Endothelial cell (in vitro differentiated cells): ENCODE data around the gene OR2G3. TPM values are rescaled to one million over a fixed set of nuclear protein-coding genes. Genes with fewer than 3 reads are reported as not detected.

ENCODE experiments used
- DNase-seq: peaks from one replicate; pipeline ENCODE4 v3.0.0; 2021; ENCODE audit warnings: low spot score
- H3K27ac Mint-ChIP-seq: one replicate; pipeline ENCODE4 v1.8.0; 2021; ENCODE audit warnings: mixed read lengths, inconsistent platforms; ENCODE audit not compliant: unreplicated experiment
- H3K27me3 Mint-ChIP-seq: one replicate; pipeline ENCODE4 v1.8.0; 2021; ENCODE audit warnings: mild to moderate bottlenecking, moderate library complexity, mixed read lengths, inconsistent platforms; ENCODE audit not compliant: unreplicated experiment
- H3K36me3 Mint-ChIP-seq: one replicate; pipeline ENCODE4 v1.8.0; 2021; ENCODE audit warnings: mild to moderate bottlenecking, low read depth, mixed read lengths, inconsistent platforms; ENCODE audit not compliant: unreplicated experiment
- H3K4me1 Mint-ChIP-seq: one replicate; pipeline ENCODE4 v1.8.0; 2021; ENCODE audit warnings: mild to moderate bottlenecking, mixed read lengths, inconsistent platforms; ENCODE audit not compliant: unreplicated experiment
- H3K4me3 Mint-ChIP-seq: one replicate; pipeline ENCODE4 v1.8.0; 2021; ENCODE audit warnings: mild to moderate bottlenecking, mixed read lengths, inconsistent platforms; ENCODE audit not compliant: unreplicated experiment
- H3K9me3 Mint-ChIP-seq: one replicate; pipeline ENCODE4 v1.8.0; 2021; ENCODE audit warnings: mixed read lengths, inconsistent platforms; ENCODE audit not compliant: unreplicated experiment
- CTCF ChIP-seq: fragments of 200-600 bp; sonication (generic); IDR thresholded peaks from one replicate; pipeline ENCODE4 v1.5.0; 2021; ENCODE audit warnings: antibody characterized with exemption; ENCODE audit not compliant: unreplicated experiment
- total RNA-seq: library from RNA; stranded (reverse); fragmentation: NEBNext Ultra II Directional; extraction: Animal tissue kit (Norgen Biotek cat#: 25700); gene quantifications from one replicate; pipeline ENCODE4 v1.2.1, GENCODE V29; 2021; ENCODE audit not compliant: unreplicated experiment

OR2G3 gene
- total RNA-seq, 1 donor from 2014 or later, result not detected

DNA sequence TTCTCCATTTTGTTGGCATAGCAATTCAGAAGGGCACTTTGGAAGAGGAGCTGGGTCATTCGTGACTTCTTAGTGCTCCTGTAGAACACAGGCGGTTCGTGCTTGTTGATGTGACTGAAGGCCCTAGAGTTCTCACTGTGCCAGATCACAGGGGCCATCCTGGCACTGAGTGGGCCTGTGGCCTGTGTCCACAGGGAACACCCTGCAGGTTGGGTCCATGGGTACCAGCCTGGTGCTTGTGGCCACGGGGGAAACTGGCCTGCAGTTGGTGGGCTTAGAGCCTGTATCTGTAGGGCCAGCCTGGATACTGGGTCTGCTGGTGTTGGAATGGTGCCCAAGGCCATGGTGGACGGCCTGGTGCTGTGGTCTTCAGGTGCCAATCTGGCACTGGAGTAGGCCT lies 9.2 kb downstream of the OR2G3 start:
- H3K27ac Mint-ChIP-seq, result no peak overlapping the region
- no peak overlapping the region for H3K4me3 Mint-ChIP-seq
- DNase-seq, result no peak
- peaks cover 4% of the 10 kb centered on the region for H3K27me3 Mint-ChIP-seq
- no peaks in the 10 kb centered on the region for H3K9me3 Mint-ChIP-seq
- no peaks in the 10 kb centered on the region for H3K4me1 Mint-ChIP-seq
- no peaks in the 10 kb centered on the region for H3K36me3 Mint-ChIP-seq
- no peak for TF ChIP-seq CTCF

DNA sequence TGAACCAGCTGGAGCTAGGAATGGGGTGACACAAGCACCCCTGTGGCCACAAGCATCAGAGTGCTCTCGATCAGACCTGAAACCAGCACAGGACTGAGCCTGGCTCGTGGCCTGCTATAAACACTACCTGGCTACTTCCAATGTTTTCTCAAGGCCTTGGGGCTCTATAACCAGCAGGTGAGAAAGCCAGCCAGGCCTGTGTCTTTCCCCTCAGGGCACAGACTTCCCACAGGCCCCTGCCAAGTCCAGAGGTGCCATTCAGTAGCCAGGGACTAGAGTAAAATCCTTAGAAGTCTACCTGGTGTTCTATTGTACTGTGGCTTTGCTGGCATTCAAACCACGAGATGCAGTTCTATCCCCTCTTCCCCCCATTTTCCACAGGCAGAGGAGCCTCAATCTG lies 22.6 kb downstream of the OR2G3 start:
- Mint-ChIP-seq H3K27me3 (no peaks in the 10 kb centered on the region), H3K4me3 (no peak overlapping the region), H3K27ac (no peak overlapping the region), H3K9me3 (no peaks in the 10 kb centered on the region), H3K36me3 (no peaks in the 10 kb centered on the region), H3K4me1 (no peaks in the 10 kb centered on the region)
- DNase-seq, result no peak
- no peak for TF ChIP-seq CTCF

DNA sequence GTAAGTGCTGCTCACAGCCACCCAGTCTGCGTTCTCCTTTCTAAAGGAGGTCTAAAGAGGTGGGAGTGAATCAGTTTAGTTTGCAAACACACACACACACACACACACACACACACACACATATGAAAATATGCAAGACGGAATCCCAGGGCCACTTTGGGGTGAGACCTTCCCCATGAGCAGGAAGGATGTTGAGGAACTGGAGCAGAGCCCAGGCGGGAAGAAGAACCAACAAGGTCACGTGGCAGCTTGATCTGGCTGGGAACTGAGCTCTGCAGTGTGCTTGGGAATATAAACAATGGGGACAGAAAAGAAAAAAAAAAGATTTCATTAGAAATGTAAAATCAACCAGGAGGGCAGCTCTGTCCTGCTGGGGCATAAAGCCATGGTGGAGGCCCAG lies 32.6 kb downstream of the OR2G3 start:
- no peak overlapping the region for H3K4me3 Mint-ChIP-seq
- no peaks in the 10 kb centered on the region for H3K4me1 Mint-ChIP-seq
- H3K27me3 Mint-ChIP-seq, result peaks cover 3% of the 10 kb centered on the region
- no peak for DNase-seq
- no peak overlapping the region for H3K27ac Mint-ChIP-seq
- no peak for TF ChIP-seq CTCF
- no peaks in the 10 kb centered on the region for H3K36me3 Mint-ChIP-seq
- peaks cover 6% of the 10 kb centered on the region for H3K9me3 Mint-ChIP-seq

- TF ChIP-seq CTCF, result no peak
- H3K9me3 Mint-ChIP-seq, result peaks cover 6% of the 10 kb centered on the region
- no peak overlapping the region for H3K4me3 Mint-ChIP-seq
- no peak overlapping the region for H3K27ac Mint-ChIP-seq
- no peak for DNase-seq
- peaks cover 5% of the 10 kb centered on the region for H3K27me3 Mint-ChIP-seq
- no peaks in the 10 kb centered on the region for H3K4me1 Mint-ChIP-seq
- H3K36me3 Mint-ChIP-seq, result no peaks in the 10 kb centered on the region
Observed at GRCh38 chr1:247638781-247639180, 33.4 kb downstream of the OR2G3 start.

DNA sequence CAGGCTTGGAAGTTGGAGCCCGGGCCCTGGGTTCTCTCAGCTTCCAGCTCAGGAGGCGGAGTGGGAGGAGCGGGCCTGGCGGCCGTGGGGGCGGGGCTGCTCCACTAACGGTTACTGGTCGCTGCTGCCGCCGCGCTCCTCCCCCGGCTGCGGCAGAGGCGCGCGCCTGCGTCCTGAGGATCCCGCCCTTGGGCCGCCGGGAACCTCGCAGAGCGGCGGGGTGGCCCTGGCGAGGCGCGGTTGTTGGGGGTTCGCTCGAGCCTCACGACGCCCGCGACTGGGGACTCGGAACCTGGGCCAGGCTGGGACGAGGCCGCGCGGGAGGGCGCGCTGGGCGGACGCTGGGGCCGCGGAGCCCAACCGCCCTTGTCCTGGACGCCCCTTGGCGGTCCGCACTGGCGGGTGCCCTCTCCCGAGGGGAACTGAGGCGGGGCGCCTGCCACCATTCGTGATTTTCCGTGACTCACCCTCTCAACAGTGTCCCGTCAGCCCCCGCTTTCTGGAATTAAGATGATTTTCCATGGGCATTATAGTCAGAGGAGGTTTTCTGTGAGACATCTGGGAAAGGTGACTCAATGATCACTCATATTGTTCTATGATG lies 34.1 kb downstream of the OR2G3 start:
- TF ChIP-seq CTCF, result no peak
- Mint-ChIP-seq H3K36me3 (no peaks in the 10 kb centered on the region), H3K4me3 (no peak overlapping the region), H3K9me3 (peaks cover 6% of the 10 kb centered on the region), H3K27me3 (peaks cover 5% of the 10 kb centered on the region), H3K27ac (no peak overlapping the region), H3K4me1 (no peaks in the 10 kb centered on the region)
- no peak for DNase-seq
